HG03354 (cell line): ENCODE data around the gene GSTO2.
"Not testable (repeated sequence)": the region's sequence is repeated elsewhere in the genome, so short reads cannot be mapped to it uniquely, and the experiment has no call there.

ENCODE experiments used
- ATAC-seq: cut with Tn5 transposase; IDR thresholded peaks from one replicate; pipeline ENCODE4 v1.9.1; 2021; ENCODE audit warnings: mild to moderate bottlenecking; ENCODE audit not compliant: unreplicated experiment, poor library complexity, severe bottlenecking

GSTO2 gene

GRCh38 chr10:104268713-104269645 lies at the start of gene GSTO2:
Gene GSTO2 (plus strand): TSS chr10:104269184. CDS start chr10:104274916, 5,732 bp downstream.
- ATAC-seq: peak; percentile 99

- ATAC-seq: no peak
Measured at GRCh38 chr10:104220522-104220921, 48.5 kb upstream of the GSTO2 start.

- no peak for ATAC-seq
Measured at GRCh38 chr10:104223304-104223703, 45.7 kb upstream of the GSTO2 start.

- no peak for ATAC-seq
Measured at GRCh38 chr10:104230490-104230889, 38.5 kb upstream of the GSTO2 start.

- ATAC-seq: peak; percentile 100
Measured at GRCh38 chr10:104231784-104232612, 37.0 kb upstream of the GSTO2 start, which contains the start of gene CFAP43. Gene CFAP43 (minus strand): TSS chr10:104232364. CDS start chr10:104232246, 118 bp downstream.

- peak; percentile 1 for ATAC-seq
Measured at GRCh38 chr10:104232613-104233102, 36.3 kb upstream of the GSTO2 start.

GRCh38 chr10:104233817-104234216 lies 35.2 kb upstream of the GSTO2 start:
- no peak for ATAC-seq

- no peak for ATAC-seq
Measured at GRCh38 chr10:104234934-104235333, 34.0 kb upstream of the GSTO2 start.

GRCh38 chr10:104235801-104236200 lies 33.2 kb upstream of the GSTO2 start:
- ATAC-seq: no peak

GRCh38 chr10:104240078-104240477 lies 28.9 kb upstream of the GSTO2 start:
- no peak for ATAC-seq

GRCh38 chr10:104242545-104242944 lies 26.4 kb upstream of the GSTO2 start:
- no peak for ATAC-seq

GRCh38 chr10:104243009-104243408 lies 26.0 kb upstream of the GSTO2 start:
- ATAC-seq: not testable (repeated sequence)

GRCh38 chr10:104243512-104243911 lies 25.5 kb upstream of the GSTO2 start:
- no peak for ATAC-seq

GRCh38 chr10:104245066-104245632 lies 23.8 kb upstream of the GSTO2 start:
- ATAC-seq: no peak

GRCh38 chr10:104246976-104247375 lies 22.0 kb upstream of the GSTO2 start:
- no peak for ATAC-seq

- ATAC-seq: no peak
Measured at GRCh38 chr10:104247513-104248146, 21.4 kb upstream of the GSTO2 start.

- ATAC-seq: not testable (repeated sequence)
Measured at GRCh38 chr10:104248931-104249330, 20.1 kb upstream of the GSTO2 start.

- ATAC-seq: no peak
Measured at GRCh38 chr10:104250371-104250770, 18.6 kb upstream of the GSTO2 start.

- no peak for ATAC-seq
Measured at GRCh38 chr10:104251443-104251842, 17.5 kb upstream of the GSTO2 start.
